Activated CD8-positive, alpha-beta memory T cell treated with anti-CD3 and anti-CD28 coated beads for 4 hours (primary cell): Measurements from ENCODE around the gene TTC33.

Experiments
- DNase-seq, 2 donors: peaks; one replicate each; pipeline ENCODE4 v3.0.0-alpha.2; 2020; ENCODE audit warnings: low read depth in 2 of 2

TTC33 gene

GRCh38 chr5:40481241-40481640, 274.5 kb downstream of the TTC33 start:
- DNase-seq, result no peak

GRCh38 chr5:40480392-40480791, 275.4 kb downstream of the TTC33 start:
- peak; percentile 16 to 29 for DNase-seq

- DNase-seq, result no peak
Observed at GRCh38 chr5:40479939-40480338, 275.8 kb downstream of the TTC33 start.

- DNase-seq, result no peak
Observed at GRCh38 chr5:40478766-40479165, 277.0 kb downstream of the TTC33 start.

DNA sequence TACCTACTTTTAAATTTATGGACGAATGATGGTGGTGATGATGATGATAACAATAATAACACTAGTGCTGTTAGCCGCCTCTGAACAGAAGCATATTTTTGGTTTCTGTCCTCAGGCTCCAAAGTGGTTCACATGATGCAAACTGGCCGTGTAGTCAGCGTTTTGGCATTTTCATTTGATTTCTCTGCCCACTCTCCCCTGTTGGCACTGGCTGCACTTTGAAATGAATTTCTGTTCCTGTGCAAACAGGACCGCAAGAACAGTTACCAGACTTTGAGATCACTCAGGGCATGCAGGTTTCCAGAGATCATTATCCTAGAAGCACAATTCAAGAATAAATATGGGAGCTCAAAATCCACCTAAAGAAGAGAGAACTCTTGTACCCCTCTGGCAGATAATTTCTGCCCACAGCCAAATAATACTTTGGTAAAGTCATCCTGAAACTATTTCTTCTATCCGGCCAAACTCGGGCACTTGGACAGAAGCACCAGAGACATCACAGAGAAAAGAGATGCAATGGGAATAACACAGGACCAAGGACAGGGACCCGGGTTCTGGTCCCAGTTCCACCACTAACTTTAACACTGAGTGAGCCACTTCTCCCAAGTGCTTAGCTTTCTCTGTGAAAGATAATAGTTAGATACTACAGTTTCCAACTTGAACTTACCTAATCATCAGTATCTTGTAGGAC, 277.8 kb downstream of the TTC33 start:
- DNase-seq, result no peak

GRCh38 chr5:40475561-40475960, 280.2 kb downstream of the TTC33 start:
- DNase-seq, result no peak

DNA sequence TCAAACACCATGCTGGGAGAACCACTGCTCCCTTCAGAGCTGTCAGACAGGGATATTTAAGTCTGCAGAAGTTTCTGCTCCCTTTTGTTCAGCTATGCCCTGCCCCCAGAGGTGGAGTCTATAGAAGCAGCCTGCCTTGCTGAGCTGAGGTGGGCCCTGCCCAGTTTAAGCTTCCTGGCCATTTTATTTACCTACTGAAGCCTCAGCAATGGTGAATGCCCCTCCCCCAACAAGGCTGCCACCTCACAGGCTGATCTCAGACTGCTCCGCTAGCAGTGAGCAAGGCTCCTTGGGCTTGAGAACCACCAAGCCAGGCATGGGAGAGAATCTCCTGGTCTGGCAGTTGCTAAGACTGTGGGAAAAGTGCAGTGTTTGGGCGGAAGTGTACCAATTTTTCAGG, 281.5 kb downstream of the TTC33 start:
- no peak for DNase-seq

DNA sequence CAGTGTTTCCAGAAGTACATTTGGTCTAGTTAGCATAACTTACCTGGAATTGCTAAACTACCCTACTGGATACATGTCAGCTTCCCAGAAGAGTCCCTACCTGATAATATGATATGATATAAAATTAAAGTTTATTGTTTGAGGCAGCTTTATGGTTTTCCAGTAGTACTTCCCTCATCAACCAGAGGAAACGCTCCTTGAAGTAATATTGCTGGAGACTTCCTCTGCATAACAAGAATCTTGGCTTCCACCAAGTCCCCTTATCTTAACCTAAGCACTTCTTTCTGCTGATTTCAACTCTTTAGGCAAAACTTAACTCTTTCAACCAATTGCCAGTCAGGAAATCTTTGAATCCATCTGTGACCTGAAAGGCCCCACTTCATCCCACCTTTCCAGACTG, 290.3 kb downstream of the TTC33 start:
- DNase-seq, result no peak

- no peak for DNase-seq
Observed at GRCh38 chr5:40464511-40464910, 291.2 kb downstream of the TTC33 start.
